Posterior vena cava (tissue), 2 donors: Measurements from ENCODE around the gene NRG4. TPM values are rescaled to one million over a fixed set of nuclear protein-coding genes. Genes with fewer than 3 reads are reported as not detected.
"Not testable (repeated sequence)": the region's sequence is repeated elsewhere in the genome, so short reads cannot be mapped to it uniquely, and the experiment has no call there.

Experiments
- DNase-seq: peaks from one replicate; pipeline ENCODE4 v3.0.0-alpha.2; 2020; ENCODE audit warnings: low spot score
- intact Hi-C, 2 donors: fragments of 100-400 bp; cut with DNase I; formaldehyde crosslinking; loops; one replicate each; pipeline versions ENCODE4 v1.14.1 to v1.14.2; 2022 to 2023
- total RNA-seq, 2 donors: library from RNA; stranded (reverse); fragmentation: NEBNext Ultra II Directional; extraction: Animal tissue kit (Norgen Biotek cat#: 25700); gene quantifications; one replicate each; pipeline ENCODE4 v1.2.1, GENCODE V29; 2021
- donor health status: DM: yes; HTN: yes; CAD: no.
- donor health status: DM: yes; HTN: yes; CAD: no.

NRG4 gene
- total RNA-seq, 2 donors from 2014 or later = not detected

GRCh38 chr15:76006136-76006778 is 6.0 kb downstream of the NRG4 start:
- DNase-seq = no peak
- intact Hi-C loops = no loop called here

- no peak for DNase-seq
- intact Hi-C loops = no loop called here
Measured at GRCh38 chr15:76003364-76003763, 8.9 kb downstream of the NRG4 start.

- intact Hi-C loops = no loop called here
- no peak for DNase-seq
Measured at GRCh38 chr15:75995611-75996010, 16.6 kb downstream of the NRG4 start.

GRCh38 chr15:75994220-75994619 is 18.0 kb downstream of the NRG4 start:
- no peak for DNase-seq

GRCh38 chr15:75992897-75993296 is 19.3 kb downstream of the NRG4 start:
- no peak for DNase-seq
- intact Hi-C loops = no loop called here

More at GRCh38 chr15:75994220-75994619, 18.0 kb downstream of the NRG4 start:
- intact Hi-C loops = no loop called here

GRCh38 chr15:75989875-75990274 is 22.3 kb downstream of the NRG4 start:
- intact Hi-C loops = no loop called here
- DNase-seq = no peak

- intact Hi-C loops = no loop called here
- no peak for DNase-seq
Measured at GRCh38 chr15:75989045-75989444, 23.2 kb downstream of the NRG4 start.

GRCh38 chr15:75985971-75986370 is 26.3 kb downstream of the NRG4 start:
- DNase-seq = no peak
- intact Hi-C loops = no loop called here

GRCh38 chr15:75984706-75985105 is 27.5 kb downstream of the NRG4 start:
- intact Hi-C loops = not testable (repeated sequence)

GRCh38 chr15:75982468-75982867 is 29.8 kb downstream of the NRG4 start:
- intact Hi-C loops = no loop called here
- no peak for DNase-seq

More at GRCh38 chr15:75984706-75985105, 27.5 kb downstream of the NRG4 start:
- not testable (repeated sequence) for DNase-seq

- no peak for DNase-seq
- intact Hi-C loops = no loop called here
Measured at GRCh38 chr15:75981149-75981815, 30.9 kb downstream of the NRG4 start.

- intact Hi-C loops, DNase-seq: not testable (repeated sequence)
Measured at GRCh38 chr15:75976766-75977165, 35.5 kb downstream of the NRG4 start.

GRCh38 chr15:75966073-75966472 is 46.2 kb downstream of the NRG4 start:
- no peak for DNase-seq
- intact Hi-C loops = no loop called here

- intact Hi-C loops = no loop called here
Measured at GRCh38 chr15:75961331-75961730, 50.9 kb downstream of the NRG4 start.

GRCh38 chr15:75955720-75956119 is 56.5 kb downstream of the NRG4 start:
- intact Hi-C loops = no loop called here
- no peak for DNase-seq

More at GRCh38 chr15:75961331-75961730, 50.9 kb downstream of the NRG4 start:
- DNase-seq = no peak

GRCh38 chr15:75952525-75952924 is 59.7 kb downstream of the NRG4 start:
- DNase-seq = no peak
- intact Hi-C loops = no loop called here

- no peak for DNase-seq
- intact Hi-C loops = no loop called here
Measured at GRCh38 chr15:75948761-75949296, 63.4 kb downstream of the NRG4 start.

GRCh38 chr15:75947092-75947491 is 65.1 kb downstream of the NRG4 start:
- intact Hi-C loops = no loop called here
- DNase-seq = no peak

GRCh38 chr15:75945953-75946352 is 66.3 kb downstream of the NRG4 start:
- intact Hi-C loops = no loop called here
- DNase-seq = no peak

- DNase-seq = no peak
- intact Hi-C loops = no loop called here
Measured at GRCh38 chr15:75943713-75944215, 68.5 kb downstream of the NRG4 start.

- DNase-seq = no peak
- intact Hi-C loops = no loop called here
Measured at GRCh38 chr15:75943246-75943645, 69.0 kb downstream of the NRG4 start.
